ENCODE results near the gene ACOX1.

GRCh38 chr17:75941442-75941819, 37.5 kb downstream of the ACOX1 start:
- TF ChIP-seq CTCF (IDR thresholded peaks at IDR 0.05) (no peak), POLR2A (IDR thresholded peaks at IDR 0.05) (no peak)
